ENCODE data around the gene FHAD1. TPM values are rescaled to one million over a fixed set of nuclear protein-coding genes. Genes with fewer than 3 reads are reported as not detected.

The FHAD1 gene
- total RNA-seq, 1 donor from 2014 or later = not detected

GRCh38 chr1:15220825-15221431, 26.1 kb upstream of the FHAD1 start:
- DNase-seq = no peak
- H3K4me1 Mint-ChIP-seq (ENCODE audit: low read depth, unreplicated experiment) = peaks cover 7% of the 10 kb centered on the region
- peaks cover 5% of the 10 kb centered on the region for H3K36me3 Mint-ChIP-seq (ENCODE audit: unreplicated experiment)
- H3K27me3 Mint-ChIP-seq (ENCODE audit: unreplicated experiment) = peaks cover 5% of the 10 kb centered on the region
- no peak overlapping the region for H3K27ac Mint-ChIP-seq (ENCODE audit: unreplicated experiment)
- no peak for TF ChIP-seq CTCF (IDR thresholded peaks at IDR 0.05; ENCODE audit: partially characterized antibody, unreplicated experiment)
- H3K9me3 Mint-ChIP-seq (ENCODE audit: unreplicated experiment) = peaks cover 4% of the 10 kb centered on the region
- no peak overlapping the region for H3K4me3 Mint-ChIP-seq (ENCODE audit: unreplicated experiment)

GRCh38 chr1:15222653-15223303, 24.2 kb upstream of the FHAD1 start:
- Mint-ChIP-seq H3K36me3 (ENCODE audit: unreplicated experiment) (no peaks in the 10 kb centered on the region), H3K27me3 (ENCODE audit: unreplicated experiment) (peaks cover 5% of the 10 kb centered on the region), H3K4me3 (ENCODE audit: unreplicated experiment) (no peak overlapping the region), H3K4me1 (ENCODE audit: low read depth, unreplicated experiment) (peaks cover 17% of the 10 kb centered on the region), H3K9me3 (ENCODE audit: unreplicated experiment) (peaks cover 6% of the 10 kb centered on the region), H3K27ac (ENCODE audit: unreplicated experiment) (no peak overlapping the region)
- TF ChIP-seq CTCF (IDR thresholded peaks at IDR 0.05; ENCODE audit: partially characterized antibody, unreplicated experiment) = no peak
- no peak for DNase-seq

GRCh38 chr1:15224259-15224869, 22.7 kb upstream of the FHAD1 start:
- H3K4me1 Mint-ChIP-seq (ENCODE audit: low read depth, unreplicated experiment) = peaks cover 17% of the 10 kb centered on the region
- no peak for TF ChIP-seq CTCF (IDR thresholded peaks at IDR 0.05; ENCODE audit: partially characterized antibody, unreplicated experiment)
- peaks cover 6% of the 10 kb centered on the region for H3K9me3 Mint-ChIP-seq (ENCODE audit: unreplicated experiment)
- no peak overlapping the region for H3K4me3 Mint-ChIP-seq (ENCODE audit: unreplicated experiment)
- no peak overlapping the region for H3K27ac Mint-ChIP-seq (ENCODE audit: unreplicated experiment)
- H3K36me3 Mint-ChIP-seq (ENCODE audit: unreplicated experiment) = no peaks in the 10 kb centered on the region
- peaks cover 5% of the 10 kb centered on the region for H3K27me3 Mint-ChIP-seq (ENCODE audit: unreplicated experiment)
- no peak for DNase-seq

GRCh38 chr1:15224974-15225373, 22.0 kb upstream of the FHAD1 start:
- TF ChIP-seq CTCF (IDR thresholded peaks at IDR 0.05; ENCODE audit: partially characterized antibody, unreplicated experiment) = no peak
- no peak for DNase-seq
- Mint-ChIP-seq H3K4me1 (ENCODE audit: low read depth, unreplicated experiment) (peaks cover 17% of the 10 kb centered on the region), H3K27me3 (ENCODE audit: unreplicated experiment) (peaks cover 5% of the 10 kb centered on the region), H3K27ac (ENCODE audit: unreplicated experiment) (no peak overlapping the region), H3K9me3 (ENCODE audit: unreplicated experiment) (peaks cover 6% of the 10 kb centered on the region), H3K36me3 (ENCODE audit: unreplicated experiment) (no peaks in the 10 kb centered on the region), H3K4me3 (ENCODE audit: unreplicated experiment) (no peak overlapping the region)

GRCh38 chr1:15225461-15225860, 21.6 kb upstream of the FHAD1 start:
- DNase-seq = no peak
- peak overlapping the region; percentile 39 for H3K27ac Mint-ChIP-seq (ENCODE audit: unreplicated experiment)
- H3K4me3 Mint-ChIP-seq (ENCODE audit: unreplicated experiment) = no peak overlapping the region
- TF ChIP-seq CTCF (IDR thresholded peaks at IDR 0.05; ENCODE audit: partially characterized antibody, unreplicated experiment) = no peak
- peaks cover 6% of the 10 kb centered on the region for H3K9me3 Mint-ChIP-seq (ENCODE audit: unreplicated experiment)
- H3K36me3 Mint-ChIP-seq (ENCODE audit: unreplicated experiment) = no peaks in the 10 kb centered on the region
- peaks cover 5% of the 10 kb centered on the region for H3K27me3 Mint-ChIP-seq (ENCODE audit: unreplicated experiment)
- peaks cover 17% of the 10 kb centered on the region for H3K4me1 Mint-ChIP-seq (ENCODE audit: low read depth, unreplicated experiment)

Measured in glutamatergic neuron (in vitro differentiated cells).